Fibroblast of pulmonary artery (primary cell): Measurements from ENCODE around the gene WSCD2.

Experiments used
- DNase-seq: peaks from one replicate; pipeline ENCODE4 v3.0.0-alpha.2; 2010; ENCODE audit warnings: low read depth
- H3K4me3 ChIP-seq: replicated peaks from 2 replicates; pipeline ENCODE4 v1.5.1; 2011; ENCODE audit warnings: low read depth, mild to moderate bottlenecking, control low read depth, low read length, moderate library complexity
- CTCF ChIP-seq: IDR thresholded peaks from 2 replicates; pipeline ENCODE4 v1.5.1; 2011; ENCODE audit warnings: mild to moderate bottlenecking, control low read depth, low read length, inconsistent platforms; ENCODE audit errors: missing control alignments

Gene WSCD2

GRCh38 chr12:108090932-108091678 is 38.0 kb upstream of the WSCD2 start:
- TF ChIP-seq CTCF = no peak
- no peak for DNase-seq

GRCh38 chr12:108091679-108092051 is 37.4 kb upstream of the WSCD2 start:
- no peak for DNase-seq
- TF ChIP-seq CTCF = no peak
- no peak overlapping the region for H3K4me3 ChIP-seq

More at GRCh38 chr12:108090932-108091678, 38.0 kb upstream of the WSCD2 start:
- no peak overlapping the region for H3K4me3 ChIP-seq

GRCh38 chr12:108093209-108093608 is 35.9 kb upstream of the WSCD2 start:
- no peak for TF ChIP-seq CTCF
- DNase-seq = no peak
- H3K4me3 ChIP-seq = no peak overlapping the region

- DNase-seq = no peak
- no peak for TF ChIP-seq CTCF
- H3K4me3 ChIP-seq = no peak overlapping the region
Measured at GRCh38 chr12:108094056-108094649, 34.9 kb upstream of the WSCD2 start.

- TF ChIP-seq CTCF = no peak
- DNase-seq = no peak
- H3K4me3 ChIP-seq = no peak overlapping the region
Measured at GRCh38 chr12:108097160-108097911, 31.8 kb upstream of the WSCD2 start.

- DNase-seq = no peak
- no peak overlapping the region for H3K4me3 ChIP-seq
- no peak for TF ChIP-seq CTCF
Measured at GRCh38 chr12:108098374-108098773, 30.7 kb upstream of the WSCD2 start.
